RWPE2 (cell line): Measurements from ENCODE around the gene SNRNP35.

ENCODE experiments used
- ATAC-seq: fragments of 200-7000 bp; cut with Tn5 transposase; 3 replicates; pipeline ENCODE4 v1.9.1; 2021; ENCODE audit warnings: low read depth
- DNase-seq: peaks from one replicate; pipeline ENCODE4 v3.0.0-alpha.2; 2020; ENCODE audit warnings: low spot score
- H3K27ac ChIP-seq: fragments of 450-650 bp; 2 replicates; pipeline ENCODE4 v1.5.1; 2017; ENCODE audit warnings: mild to moderate bottlenecking; ENCODE audit not compliant: poor library complexity, severe bottlenecking
- H3K27me3 ChIP-seq: fragments of 250-450 bp; sonication (Bioruptor Pico); 2 replicates; pipeline ENCODE4 v1.5.1; 2021; ENCODE audit warnings: mild to moderate bottlenecking, moderate library complexity; ENCODE audit not compliant: insufficient read depth, poor library complexity, severe bottlenecking
- H3K36me3 ChIP-seq: fragments of 250-450 bp; sonication (Bioruptor Pico); 2 replicates; pipeline ENCODE4 v1.5.1; 2020; ENCODE audit warnings: low read depth, mild to moderate bottlenecking, moderate library complexity
- H3K4me1 ChIP-seq: fragments of 250-450 bp; sonication (Bioruptor Pico); 2 replicates; pipeline ENCODE4 v1.5.1; 2021; ENCODE audit warnings: mild to moderate bottlenecking, moderate library complexity; ENCODE audit not compliant: insufficient read depth, poor library complexity, severe bottlenecking
- H3K4me3 ChIP-seq: fragments of 250-450 bp; sonication (Bioruptor Pico); 2 replicates; pipeline ENCODE4 v1.5.1; 2021; ENCODE audit warnings: mild to moderate bottlenecking, moderate library complexity; ENCODE audit not compliant: severe bottlenecking
- H3K9me3 ChIP-seq: fragments of 250-450 bp; sonication (Bioruptor Pico); 2 replicates; pipeline ENCODE4 v1.5.1; 2021; ENCODE audit warnings: mild to moderate bottlenecking, moderate library complexity; ENCODE audit not compliant: severe bottlenecking
- TF ChIP-seq, protein P1 (sequence below): fragments of 450-650 bp; IDR thresholded peaks from one replicate; pipeline ENCODE4 v1.5.1; 2017; ENCODE audit warnings: mild to moderate bottlenecking, moderate library complexity; ENCODE audit not compliant: poor library complexity, severe bottlenecking

Gene SNRNP35

DNA sequence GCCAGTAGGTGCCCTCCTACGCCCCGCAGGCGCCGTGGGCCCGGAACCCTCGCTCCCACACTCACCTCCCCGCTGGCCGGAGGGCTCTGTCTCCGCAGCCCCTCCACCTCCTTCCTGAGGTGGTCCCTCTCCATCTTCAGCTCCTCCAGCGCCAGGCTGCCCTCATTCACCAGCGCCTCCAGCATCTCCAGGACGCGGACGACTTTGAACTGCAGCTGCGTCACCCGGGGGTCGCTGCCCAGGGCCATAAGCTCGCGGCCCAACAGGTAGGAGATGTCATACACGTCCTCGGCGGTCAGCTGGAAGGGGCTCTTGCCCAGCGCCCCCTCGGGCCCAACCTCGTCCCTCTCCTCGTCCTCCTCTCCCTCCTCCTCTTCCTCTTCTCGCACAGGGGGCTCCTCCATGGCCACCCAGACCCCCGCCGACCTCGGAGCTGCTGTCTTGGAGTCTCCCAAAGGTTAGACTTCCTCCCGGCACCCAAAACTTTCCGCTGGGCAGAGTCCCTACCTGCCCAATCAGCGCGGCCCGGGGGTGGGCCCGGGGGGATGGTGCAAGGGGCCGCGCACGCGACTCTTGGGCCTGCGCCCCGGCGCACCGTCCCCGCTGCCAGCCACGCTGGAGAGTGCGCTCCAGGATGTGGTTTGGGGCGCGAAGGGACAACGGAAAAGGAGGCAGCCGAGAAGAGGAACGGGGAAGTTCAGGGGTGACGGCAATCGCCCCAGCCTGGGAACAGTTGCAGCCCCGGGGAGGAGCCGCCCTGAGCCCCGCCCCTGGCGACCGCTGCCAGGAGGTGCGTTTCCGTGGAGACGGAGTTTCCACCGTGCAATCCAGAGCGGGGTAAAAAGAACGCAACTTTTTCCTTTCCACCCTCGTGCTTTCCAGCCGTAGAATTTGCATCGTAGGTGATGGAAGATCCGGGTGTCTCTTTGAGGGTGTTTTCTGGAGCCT is 21.6 kb upstream of the SNRNP35 start, which contains the start of gene RILPL2:
Gene RILPL2 (minus strand): TSS at position 668 of the 948 bp plus-strand sequence. CDS start 264 bp downstream, at position 404.
- DNase-seq (peak; percentile 81), ATAC-seq (peak; percentile 96)
- H3K36me3 ChIP-seq, result no peaks in the 10 kb centered on the region
- TF ChIP-seq, protein P1, sequence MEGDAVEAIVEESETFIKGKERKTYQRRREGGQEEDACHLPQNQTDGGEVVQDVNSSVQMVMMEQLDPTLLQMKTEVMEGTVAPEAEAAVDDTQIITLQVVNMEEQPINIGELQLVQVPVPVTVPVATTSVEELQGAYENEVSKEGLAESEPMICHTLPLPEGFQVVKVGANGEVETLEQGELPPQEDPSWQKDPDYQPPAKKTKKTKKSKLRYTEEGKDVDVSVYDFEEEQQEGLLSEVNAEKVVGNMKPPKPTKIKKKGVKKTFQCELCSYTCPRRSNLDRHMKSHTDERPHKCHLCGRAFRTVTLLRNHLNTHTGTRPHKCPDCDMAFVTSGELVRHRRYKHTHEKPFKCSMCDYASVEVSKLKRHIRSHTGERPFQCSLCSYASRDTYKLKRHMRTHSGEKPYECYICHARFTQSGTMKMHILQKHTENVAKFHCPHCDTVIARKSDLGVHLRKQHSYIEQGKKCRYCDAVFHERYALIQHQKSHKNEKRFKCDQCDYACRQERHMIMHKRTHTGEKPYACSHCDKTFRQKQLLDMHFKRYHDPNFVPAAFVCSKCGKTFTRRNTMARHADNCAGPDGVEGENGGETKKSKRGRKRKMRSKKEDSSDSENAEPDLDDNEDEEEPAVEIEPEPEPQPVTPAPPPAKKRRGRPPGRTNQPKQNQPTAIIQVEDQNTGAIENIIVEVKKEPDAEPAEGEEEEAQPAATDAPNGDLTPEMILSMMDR, result no peak
- H3K4me1 ChIP-seq, result no peaks in the 10 kb centered on the region
- H3K4me3 ChIP-seq, result peak within 1 kb of the TSS; percentile 70
- no peaks in the 10 kb centered on the region for H3K9me3 ChIP-seq
- peak within 1 kb of the TSS; percentile 21 for H3K27ac ChIP-seq
- H3K27me3 ChIP-seq, result no peaks in the 10 kb centered on the region

DNA sequence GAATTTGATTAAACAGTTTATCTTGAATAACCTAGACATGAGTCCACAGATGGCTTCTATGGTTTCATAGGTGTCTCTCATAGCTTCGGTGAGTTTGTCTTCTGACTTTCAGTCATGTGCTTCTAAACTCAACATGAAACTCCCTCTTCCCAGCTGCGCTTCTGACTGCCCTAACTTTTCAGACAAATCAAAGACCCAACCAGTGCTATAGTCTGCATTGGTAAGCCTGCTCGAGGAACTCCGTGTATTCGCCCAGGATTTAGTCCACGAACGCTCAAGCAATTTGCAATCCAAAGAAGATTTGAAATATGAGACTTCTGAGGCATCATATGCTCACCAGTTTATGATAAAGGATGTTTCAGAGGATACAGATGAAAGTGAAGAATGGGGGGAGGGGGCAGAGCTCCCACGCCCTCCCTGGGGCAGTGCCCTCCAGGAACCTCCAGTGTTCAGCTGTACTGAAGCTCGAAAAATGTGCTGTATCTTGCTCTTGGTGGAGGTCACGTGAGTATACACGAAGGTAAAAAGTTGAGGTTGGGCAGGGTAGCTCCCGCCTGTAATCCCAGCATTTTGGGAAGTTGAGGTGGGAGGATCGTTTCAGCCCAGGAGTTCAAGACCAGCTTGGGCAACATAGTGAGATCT is 16.3 kb upstream of the SNRNP35 start:
- H3K27me3 ChIP-seq, result no peaks in the 10 kb centered on the region
- TF ChIP-seq, protein P1, result no peak
- no peaks in the 10 kb centered on the region for H3K9me3 ChIP-seq
- ATAC-seq, result no peak
- no peak for DNase-seq
- H3K4me1 ChIP-seq, result peaks cover 5% of the 10 kb centered on the region
- H3K27ac ChIP-seq, result no peak overlapping the region
- no peaks in the 10 kb centered on the region for H3K36me3 ChIP-seq
- no peak overlapping the region for H3K4me3 ChIP-seq

DNA sequence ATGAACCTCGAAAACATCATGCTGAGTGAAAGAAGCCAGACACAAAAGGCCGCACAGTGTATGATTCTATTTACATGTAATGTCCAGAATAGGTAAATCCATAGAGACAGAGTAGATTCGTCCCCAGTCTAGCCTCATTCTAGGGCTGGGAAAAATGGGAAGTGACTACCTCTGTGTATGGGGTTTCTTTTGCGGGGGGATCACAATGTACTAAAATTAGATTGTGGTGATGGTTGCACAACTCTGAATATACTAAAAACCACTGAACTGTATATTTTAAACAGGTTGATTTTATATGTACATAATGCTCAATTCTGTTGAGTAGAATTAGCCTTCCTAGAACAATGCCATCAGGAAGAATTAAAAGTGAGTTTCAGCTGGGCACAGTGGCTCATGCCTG is 15.2 kb upstream of the SNRNP35 start:
- no peak overlapping the region for H3K4me3 ChIP-seq
- TF ChIP-seq, protein P1, result no peak
- H3K27me3 ChIP-seq, result no peaks in the 10 kb centered on the region
- no peaks in the 10 kb centered on the region for H3K9me3 ChIP-seq
- no peak overlapping the region for H3K27ac ChIP-seq
- ATAC-seq (no peak), DNase-seq (no peak)
- no peaks in the 10 kb centered on the region for H3K36me3 ChIP-seq
- peaks cover 5% of the 10 kb centered on the region for H3K4me1 ChIP-seq

DNA sequence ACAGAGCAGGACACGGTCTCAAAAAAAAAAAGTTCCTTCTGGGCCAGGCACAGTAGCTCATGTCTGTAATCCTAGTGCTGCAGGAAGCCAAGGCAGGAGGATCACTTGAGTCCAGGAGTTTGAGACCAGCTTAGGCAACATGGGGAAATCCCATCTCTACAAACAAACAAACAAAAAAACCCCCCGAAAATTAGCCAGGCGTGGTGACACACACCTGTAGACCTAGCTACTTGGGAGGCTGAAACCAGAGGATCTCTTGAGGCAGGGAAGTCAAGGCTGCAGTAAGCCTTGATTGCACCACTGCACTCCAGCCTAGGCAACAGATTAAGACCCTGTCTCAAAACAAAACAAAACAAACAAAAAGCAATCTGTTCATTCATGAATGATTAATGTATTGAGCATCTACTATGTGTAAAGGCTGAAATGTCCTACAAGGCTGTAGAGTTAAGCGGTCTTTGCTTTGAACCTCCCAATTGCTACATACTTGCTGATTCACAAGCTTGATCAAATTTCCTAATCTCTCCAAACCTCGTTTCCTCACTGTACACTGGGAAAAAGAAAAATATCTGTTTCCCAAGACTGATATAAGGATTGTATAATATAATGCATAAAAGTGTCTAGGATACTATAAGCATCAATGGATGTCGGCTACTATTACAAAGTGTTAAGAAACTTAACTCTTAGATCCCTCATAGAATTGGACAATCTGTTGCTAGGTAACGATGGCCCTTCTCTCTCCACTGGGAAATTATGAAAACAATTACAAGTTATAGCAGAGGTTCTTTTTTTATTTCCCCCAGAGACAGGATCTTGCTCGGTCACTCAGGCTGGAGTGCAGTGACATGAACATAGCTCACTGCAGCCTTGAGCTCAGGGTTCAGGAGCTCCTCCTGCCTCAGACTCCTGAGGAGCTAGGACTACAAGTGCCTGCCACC is 13.6 kb upstream of the SNRNP35 start:
- Histone ChIP-seq H3K36me3 (no peaks in the 10 kb centered on the region), H3K9me3 (no peaks in the 10 kb centered on the region), H3K4me1 (peaks cover 5% of the 10 kb centered on the region), H3K27ac (no peak overlapping the region), H3K4me3 (no peak overlapping the region), H3K27me3 (no peaks in the 10 kb centered on the region)
- DNase-seq (no peak), ATAC-seq (peak; percentile 76)
- TF ChIP-seq, protein P1, result no peak
